ENCODE data around the gene CACNA2D3.

Gene CACNA2D3

GRCh38 chr3:54222316-54222715, 100.0 kb downstream of the CACNA2D3 start:
- no peak for DNase-seq

DNA sequence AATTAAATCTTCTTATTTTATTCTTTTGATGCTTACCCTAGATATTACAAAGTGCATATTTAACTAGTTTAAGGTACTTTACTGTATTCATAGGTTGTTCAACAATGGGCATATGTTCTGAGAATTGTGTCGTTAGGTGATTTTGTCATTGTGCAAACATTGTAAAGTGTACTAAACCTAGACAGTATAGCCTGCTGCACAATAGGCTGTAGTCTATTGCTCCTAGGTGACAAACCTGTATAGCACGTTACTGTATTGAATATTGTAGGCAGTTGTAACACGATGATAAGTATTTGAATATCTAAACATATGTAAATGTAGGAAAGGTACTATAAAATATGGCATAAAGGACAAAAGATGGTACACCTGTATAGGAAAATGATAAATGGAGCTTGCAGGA, 100.7 kb downstream of the CACNA2D3 start:
- DNase-seq: no peak

DNA sequence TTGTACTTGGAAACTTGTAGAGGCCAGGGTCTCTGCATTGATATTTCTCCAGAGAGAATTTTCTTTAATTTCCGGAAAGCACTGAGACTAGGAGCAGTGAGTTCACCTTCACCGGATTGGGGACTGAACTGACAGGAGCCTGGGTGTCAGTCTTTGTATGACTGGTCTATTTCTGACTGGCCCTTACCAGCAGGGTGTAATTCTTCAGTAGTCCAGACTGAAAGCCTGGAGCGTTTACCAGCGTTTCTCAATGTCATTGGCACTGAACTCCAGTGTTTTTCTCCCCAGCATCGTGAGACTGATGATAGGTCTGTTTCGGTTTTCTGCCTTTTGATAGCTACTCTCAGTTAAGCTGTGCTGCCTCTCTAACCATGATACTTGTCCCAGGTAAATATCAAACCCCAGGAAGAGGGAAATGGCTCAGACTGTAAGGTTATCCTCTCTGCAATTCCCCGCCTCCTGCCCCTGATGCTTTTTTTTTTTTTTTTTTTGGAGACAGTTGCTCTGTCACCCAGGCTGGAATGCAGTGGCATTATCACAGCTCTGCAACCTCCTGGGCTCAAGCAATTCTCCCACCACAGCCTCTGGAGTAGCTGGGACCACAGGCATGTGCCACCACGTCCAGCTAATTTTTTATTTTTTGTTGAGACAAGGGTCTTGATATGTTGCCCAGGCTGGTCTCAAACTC, 103.6 kb downstream of the CACNA2D3 start:
- DNase-seq: no peak

GRCh38 chr3:54228806-54229205, 106.5 kb downstream of the CACNA2D3 start:
- no peak for DNase-seq

DNA sequence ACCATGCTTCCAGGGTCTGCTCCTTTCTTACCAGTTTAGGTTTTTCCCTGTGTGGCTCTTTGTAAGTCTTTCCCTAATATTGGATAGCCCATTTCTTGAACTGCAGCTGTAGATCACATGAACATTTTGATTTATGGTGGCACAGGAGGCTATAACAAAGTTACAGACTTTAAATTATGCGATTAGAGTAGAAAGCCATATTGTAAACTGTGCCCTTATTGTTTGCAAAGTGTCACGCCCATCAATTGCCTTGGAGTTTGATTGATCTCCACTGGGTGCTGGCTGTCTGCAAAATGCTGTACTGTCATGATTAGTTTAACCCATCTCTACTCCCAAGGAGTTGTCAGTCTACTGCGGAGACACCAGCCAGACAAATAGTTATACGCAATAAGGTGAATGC, 110.3 kb downstream of the CACNA2D3 start:
- DNase-seq: no peak

GRCh38 chr3:54235998-54236397, 113.6 kb downstream of the CACNA2D3 start:
- DNase-seq: no peak

DNA sequence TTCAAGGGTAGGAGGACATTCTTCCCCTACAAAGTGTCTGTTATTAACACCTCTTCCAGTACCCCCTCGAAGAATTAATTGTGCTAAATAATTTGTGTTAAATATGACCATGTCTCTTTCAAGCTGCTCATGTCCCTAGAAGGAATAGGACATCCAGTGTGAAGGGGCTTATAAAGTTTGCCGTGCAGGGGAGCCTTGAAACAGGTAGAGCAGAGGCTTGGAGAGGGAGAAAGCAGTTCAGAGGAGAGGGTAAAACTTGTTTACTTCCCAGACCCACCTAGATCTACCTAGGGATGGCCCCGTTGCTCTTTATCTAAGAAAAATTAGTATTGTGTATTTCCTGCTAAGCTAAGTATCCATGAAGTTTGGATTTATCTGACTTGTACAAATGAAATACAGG, 114.8 kb downstream of the CACNA2D3 start:
- DNase-seq: no peak

DNA sequence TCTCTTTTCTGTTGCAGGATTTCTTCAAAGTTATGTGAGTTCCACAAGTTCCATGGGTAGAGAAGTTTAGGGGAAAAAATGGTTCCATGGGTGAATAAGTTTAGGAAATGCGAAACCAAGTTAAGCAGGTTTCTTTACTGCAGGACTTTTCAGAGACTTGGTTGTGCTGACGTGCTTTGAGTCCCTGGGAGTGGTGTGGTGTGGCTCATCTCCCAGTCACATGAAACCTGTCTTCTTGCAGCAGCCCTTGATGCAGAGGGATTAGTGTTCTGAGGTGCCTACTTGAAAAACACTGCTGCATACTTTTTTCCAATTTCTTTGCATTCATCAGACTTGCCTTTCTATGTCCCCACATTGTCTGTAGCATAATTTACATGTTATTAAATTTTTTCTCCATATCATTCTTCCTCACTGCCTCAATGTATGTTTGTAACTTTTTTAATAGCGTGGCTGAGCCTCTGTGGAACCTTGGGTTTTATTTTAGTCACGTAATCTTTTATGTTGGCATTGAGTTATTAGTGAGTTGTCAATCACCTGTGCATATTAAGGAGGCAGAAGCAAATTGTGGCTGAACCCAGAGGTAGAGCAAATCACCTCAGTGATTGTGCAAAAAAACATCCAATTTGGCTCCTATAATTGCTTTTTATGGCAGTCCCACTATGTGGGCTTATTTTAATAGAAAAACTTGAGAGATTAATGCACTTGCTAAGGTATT, 115.6 kb downstream of the CACNA2D3 start:
- DNase-seq: no peak

- no peak for DNase-seq
These were observed 118.0 kb downstream of the CACNA2D3 start for GRCh38 chr3:54240309-54240708.

- no peak for DNase-seq
These were observed 120.9 kb downstream of the CACNA2D3 start for GRCh38 chr3:54243056-54243931.

- no peak for DNase-seq
These were observed 121.8 kb downstream of the CACNA2D3 start for GRCh38 chr3:54243960-54244682.

DNA sequence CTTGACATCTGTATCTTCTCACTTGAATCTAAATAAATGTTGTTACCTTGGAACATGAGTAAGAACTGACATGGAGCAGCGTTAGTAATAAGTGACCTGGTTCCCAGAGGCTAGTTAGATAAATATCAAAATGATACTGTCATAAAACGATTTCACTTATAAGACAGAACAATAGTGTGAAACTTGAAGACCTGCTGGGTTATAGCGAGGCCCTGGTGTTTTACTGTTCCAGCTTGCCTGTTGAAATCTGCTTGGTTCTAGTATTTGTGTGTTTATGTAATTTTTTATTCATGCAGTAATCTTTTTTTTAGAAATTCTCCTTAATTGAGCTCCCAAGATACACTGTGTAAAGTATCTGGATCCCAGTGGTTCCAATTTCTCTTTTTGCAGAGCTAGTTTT, 129.4 kb downstream of the CACNA2D3 start:
- DNase-seq: no peak

DNA sequence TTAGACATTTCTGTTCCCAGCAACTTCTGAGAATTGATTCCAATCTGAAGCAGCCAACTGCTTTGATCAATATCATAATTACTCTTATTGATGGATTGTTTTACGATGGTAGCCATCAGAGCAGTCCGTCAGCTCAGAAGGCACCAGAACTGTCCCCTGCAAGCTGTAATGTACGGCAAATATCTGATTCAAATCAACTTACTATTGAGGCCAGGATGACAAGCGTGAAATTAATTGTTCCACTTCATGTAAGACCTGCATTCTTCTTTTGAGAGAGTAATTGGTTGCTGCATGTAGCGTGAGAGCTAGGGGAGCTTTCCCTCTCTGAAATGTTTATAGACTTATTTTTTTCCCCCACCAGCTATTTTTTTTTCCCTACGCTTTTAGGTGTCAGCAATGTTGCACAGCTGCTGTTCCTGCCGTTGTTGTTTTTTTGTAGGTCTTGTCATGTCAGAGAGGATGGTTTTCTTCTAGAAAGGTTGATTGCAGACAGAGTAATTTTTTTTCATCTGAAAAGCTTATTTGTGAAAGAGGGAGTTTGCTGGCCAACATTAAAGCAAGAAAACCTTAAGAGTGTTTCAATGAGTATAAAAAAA, 134.9 kb downstream of the CACNA2D3 start:
- no peak for DNase-seq

- no peak for DNase-seq
These were observed 137.3 kb downstream of the CACNA2D3 start for GRCh38 chr3:54259636-54260035.

GRCh38 chr3:54261141-54261540, 138.8 kb downstream of the CACNA2D3 start:
- DNase-seq: no peak

DNA sequence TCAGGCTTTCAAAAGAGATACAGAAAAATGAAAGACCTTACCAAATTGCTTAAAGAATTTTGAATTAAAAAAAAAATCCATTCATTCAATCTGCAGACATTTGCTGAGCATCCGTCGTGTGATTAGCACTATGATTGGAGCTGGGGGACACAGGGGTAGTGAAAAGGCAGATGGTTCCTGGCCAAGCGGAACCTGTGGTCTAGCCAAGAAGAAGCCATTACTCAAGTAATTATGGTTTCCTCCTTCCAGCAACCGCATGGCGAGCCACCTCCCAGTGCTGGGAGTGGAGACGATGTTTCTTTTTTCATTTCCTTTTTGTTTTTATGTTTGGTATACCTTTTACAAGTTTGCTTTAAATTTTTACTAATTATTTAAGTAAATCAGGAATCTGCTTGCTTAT, 140.2 kb downstream of the CACNA2D3 start:
- no peak for DNase-seq

GRCh38 chr3:54262946-54263345, 140.6 kb downstream of the CACNA2D3 start:
- no peak for DNase-seq

- no peak for DNase-seq
These were observed 141.7 kb downstream of the CACNA2D3 start for GRCh38 chr3:54264050-54264449.

- no peak for DNase-seq
These were observed 148.6 kb downstream of the CACNA2D3 start for GRCh38 chr3:54270816-54271526.

GRCh38 chr3:54273791-54274190, 151.4 kb downstream of the CACNA2D3 start:
- DNase-seq: no peak

DNA sequence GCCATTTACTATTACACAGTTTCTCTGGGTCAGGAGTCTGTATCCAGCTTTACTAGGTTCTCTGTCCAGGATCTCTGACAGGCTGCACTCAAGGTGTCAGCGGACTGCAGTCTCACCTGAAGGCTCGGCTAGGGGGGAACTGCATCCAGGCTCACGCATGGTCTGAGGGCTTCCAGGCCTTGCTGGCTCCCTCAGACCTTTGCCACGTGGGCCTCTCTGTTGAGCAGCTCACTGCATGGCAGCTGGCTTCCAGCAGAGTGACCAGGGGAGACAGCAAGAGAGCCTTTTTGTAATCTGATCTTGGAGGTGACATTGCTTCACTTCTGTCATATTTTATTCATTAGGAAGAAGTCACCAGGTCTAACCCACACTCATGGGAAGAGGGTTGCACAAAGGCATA, 152.3 kb downstream of the CACNA2D3 start:
- DNase-seq: no peak

Data from central memory CD4-positive, alpha-beta T cell (primary cell).